Measurements from ENCODE around the gene DYNLRB1. TPM values are rescaled to one million over a fixed set of nuclear protein-coding genes. Genes with fewer than 3 reads are reported as not detected.

The DYNLRB1 gene
- total and polyA plus RNA-seq, 4 donors = 15.8 to 66.9 (median 44.8) TPM

DNA sequence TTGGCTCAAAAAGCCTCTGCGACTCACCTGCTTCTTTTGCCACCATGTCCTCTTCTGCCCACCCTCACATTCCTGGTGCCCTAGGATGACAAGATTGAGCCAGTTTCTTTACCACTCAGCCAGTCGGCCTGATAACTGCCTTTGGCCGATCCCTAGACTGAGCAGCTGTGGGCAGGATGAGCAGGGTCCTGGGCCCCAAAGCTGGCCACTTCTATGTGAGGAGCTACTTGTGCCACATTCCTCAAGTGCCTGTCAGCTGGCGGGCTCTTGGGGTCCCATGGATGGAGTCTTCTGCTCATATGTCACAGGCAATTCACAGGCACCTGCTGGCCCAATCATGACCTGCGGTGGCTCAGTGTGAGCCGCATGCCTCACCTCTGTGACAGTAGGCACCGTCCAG, 16.5 kb downstream of the DYNLRB1 start (continued):
- TF ChIP-seq JUND (IDR thresholded peaks at IDR 0.05) (no peak), RAD21 (IDR thresholded peaks at IDR 0.05) (no peak), HNF4G (IDR thresholded peaks at IDR 0.05) (no peak), YY1 (IDR thresholded peaks at IDR 0.05) (no peak), RXRA (IDR thresholded peaks at IDR 0.05) (no peak)
- TF ChIP-seq, protein P1, sequence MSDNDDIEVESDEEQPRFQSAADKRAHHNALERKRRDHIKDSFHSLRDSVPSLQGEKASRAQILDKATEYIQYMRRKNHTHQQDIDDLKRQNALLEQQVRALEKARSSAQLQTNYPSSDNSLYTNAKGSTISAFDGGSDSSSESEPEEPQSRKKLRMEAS (IDR thresholded peaks at IDR 0.05) = no peak

DNA sequence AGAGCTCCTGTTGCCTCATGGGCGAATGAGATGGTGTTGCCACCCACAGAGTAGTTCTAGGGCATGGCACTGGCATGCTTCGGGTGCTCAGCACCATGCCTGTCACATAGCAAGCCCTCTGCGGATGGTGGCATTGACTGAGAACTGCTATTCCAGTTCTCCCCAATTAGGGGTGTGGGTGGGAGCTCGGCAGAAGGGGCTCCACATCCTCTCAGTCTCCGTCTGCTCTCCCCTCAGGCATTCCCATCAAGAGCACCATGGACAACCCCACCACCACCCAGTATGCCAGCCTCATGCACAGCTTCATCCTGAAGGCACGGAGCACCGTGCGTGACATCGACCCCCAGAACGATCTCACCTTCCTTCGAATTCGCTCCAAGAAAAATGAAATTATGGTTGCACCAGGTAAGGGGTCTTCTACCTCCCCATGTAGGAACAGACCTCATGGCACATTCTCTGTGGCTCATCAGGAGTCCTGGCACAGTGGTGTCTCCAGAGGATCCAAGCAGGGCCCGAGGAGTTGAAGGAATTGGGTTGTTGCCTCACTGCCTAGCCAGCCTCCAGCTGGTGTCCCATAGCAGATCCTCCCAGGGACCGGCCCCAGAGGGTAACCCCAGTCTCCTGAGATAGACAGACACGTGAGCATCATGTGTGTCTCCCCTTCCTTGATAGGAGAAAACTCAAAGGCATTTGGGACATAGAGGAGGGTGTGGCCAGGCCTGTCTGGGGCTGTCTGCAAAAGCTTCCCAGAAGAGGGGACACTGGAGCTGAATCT, 18.4 kb downstream of the DYNLRB1 start:
- Histone ChIP-seq H3K9me3 (ENCODE audit: control insufficient read depth in 4 of 4, low read length in 3 of 4) (no peaks in the 10 kb centered on the region), H3K4me3 (ENCODE audit: low read depth in 1 of 3, low read length in 3 of 3) (no peak overlapping the region), H3K9ac (ENCODE audit: low read depth in 1 of 2, low read length in 2 of 2) (no peak overlapping the region), H3K4me1 (ENCODE audit: control insufficient read depth in 4 of 4, insufficient read depth in 4 of 4, low read length in 3 of 4) (peaks cover 0 to 13% (median 6%) of the 10 kb centered on the region in 4 donors), H3K27me3 (ENCODE audit: control insufficient read depth in 4 of 4, insufficient read depth in 4 of 4, low read length in 3 of 4) (no peaks in the 10 kb centered on the region), H3K36me3 (ENCODE audit: control insufficient read depth in 4 of 4, insufficient read depth in 3 of 4, low read depth in 1 of 4, low read length in 3 of 4) (peaks cover 11 to 40% (median 30%) of the 10 kb centered on the region in 4 donors), H3K27ac (ENCODE audit: low read depth in 1 of 2, low read length in 2 of 2) (no peak overlapping the region)
- WGBS = 95% methylated on average over 15 of the region's 15 CpGs
- TF ChIP-seq HNF4A (conservative IDR thresholded peaks at IDR 0.05) (no peak), ZBTB33 (IDR thresholded peaks at IDR 0.05) (no peak), RAD21 (IDR thresholded peaks at IDR 0.05) (no peak), FOXA1 (IDR thresholded peaks at IDR 0.05) (no peak), GABPA (IDR thresholded peaks at IDR 0.05 in 1 of 2, conservative IDR thresholded peaks at IDR 0.05 in 1 of 2) (no peak), JUND (IDR thresholded peaks at IDR 0.05) (no peak), FOXA2 (IDR thresholded peaks at IDR 0.05) (no peak), EGR1 (IDR thresholded peaks at IDR 0.05; ENCODE audit: low read depth in 2 of 2) (no peak), NR2F2 (IDR thresholded peaks at IDR 0.05) (no peak), HNF4G (IDR thresholded peaks at IDR 0.05) (no peak), RXRA (IDR thresholded peaks at IDR 0.05) (no peak), SP1 (IDR thresholded peaks at IDR 0.05) (no peak), TAF1 (conservative IDR thresholded peaks at IDR 0.05) (no peak)
- TF ChIP-seq, protein P2, sequence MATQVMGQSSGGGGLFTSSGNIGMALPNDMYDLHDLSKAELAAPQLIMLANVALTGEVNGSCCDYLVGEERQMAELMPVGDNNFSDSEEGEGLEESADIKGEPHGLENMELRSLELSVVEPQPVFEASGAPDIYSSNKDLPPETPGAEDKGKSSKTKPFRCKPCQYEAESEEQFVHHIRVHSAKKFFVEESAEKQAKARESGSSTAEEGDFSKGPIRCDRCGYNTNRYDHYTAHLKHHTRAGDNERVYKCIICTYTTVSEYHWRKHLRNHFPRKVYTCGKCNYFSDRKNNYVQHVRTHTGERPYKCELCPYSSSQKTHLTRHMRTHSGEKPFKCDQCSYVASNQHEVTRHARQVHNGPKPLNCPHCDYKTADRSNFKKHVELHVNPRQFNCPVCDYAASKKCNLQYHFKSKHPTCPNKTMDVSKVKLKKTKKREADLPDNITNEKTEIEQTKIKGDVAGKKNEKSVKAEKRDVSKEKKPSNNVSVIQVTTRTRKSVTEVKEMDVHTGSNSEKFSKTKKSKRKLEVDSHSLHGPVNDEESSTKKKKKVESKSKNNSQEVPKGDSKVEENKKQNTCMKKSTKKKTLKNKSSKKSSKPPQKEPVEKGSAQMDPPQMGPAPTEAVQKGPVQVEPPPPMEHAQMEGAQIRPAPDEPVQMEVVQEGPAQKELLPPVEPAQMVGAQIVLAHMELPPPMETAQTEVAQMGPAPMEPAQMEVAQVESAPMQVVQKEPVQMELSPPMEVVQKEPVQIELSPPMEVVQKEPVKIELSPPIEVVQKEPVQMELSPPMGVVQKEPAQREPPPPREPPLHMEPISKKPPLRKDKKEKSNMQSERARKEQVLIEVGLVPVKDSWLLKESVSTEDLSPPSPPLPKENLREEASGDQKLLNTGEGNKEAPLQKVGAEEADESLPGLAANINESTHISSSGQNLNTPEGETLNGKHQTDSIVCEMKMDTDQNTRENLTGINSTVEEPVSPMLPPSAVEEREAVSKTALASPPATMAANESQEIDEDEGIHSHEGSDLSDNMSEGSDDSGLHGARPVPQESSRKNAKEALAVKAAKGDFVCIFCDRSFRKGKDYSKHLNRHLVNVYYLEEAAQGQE (IDR thresholded peaks at IDR 0.05) = no peak
- TF ChIP-seq, protein P1 (IDR thresholded peaks at IDR 0.05) = no peak
- TF ChIP-seq, protein P3, sequence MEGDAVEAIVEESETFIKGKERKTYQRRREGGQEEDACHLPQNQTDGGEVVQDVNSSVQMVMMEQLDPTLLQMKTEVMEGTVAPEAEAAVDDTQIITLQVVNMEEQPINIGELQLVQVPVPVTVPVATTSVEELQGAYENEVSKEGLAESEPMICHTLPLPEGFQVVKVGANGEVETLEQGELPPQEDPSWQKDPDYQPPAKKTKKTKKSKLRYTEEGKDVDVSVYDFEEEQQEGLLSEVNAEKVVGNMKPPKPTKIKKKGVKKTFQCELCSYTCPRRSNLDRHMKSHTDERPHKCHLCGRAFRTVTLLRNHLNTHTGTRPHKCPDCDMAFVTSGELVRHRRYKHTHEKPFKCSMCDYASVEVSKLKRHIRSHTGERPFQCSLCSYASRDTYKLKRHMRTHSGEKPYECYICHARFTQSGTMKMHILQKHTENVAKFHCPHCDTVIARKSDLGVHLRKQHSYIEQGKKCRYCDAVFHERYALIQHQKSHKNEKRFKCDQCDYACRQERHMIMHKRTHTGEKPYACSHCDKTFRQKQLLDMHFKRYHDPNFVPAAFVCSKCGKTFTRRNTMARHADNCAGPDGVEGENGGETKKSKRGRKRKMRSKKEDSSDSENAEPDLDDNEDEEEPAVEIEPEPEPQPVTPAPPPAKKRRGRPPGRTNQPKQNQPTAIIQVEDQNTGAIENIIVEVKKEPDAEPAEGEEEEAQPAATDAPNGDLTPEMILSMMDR (IDR thresholded peaks at IDR 0.05; ENCODE audit: low read depth, low read length, missing input control) = no peak
- TF ChIP-seq, protein P4, sequence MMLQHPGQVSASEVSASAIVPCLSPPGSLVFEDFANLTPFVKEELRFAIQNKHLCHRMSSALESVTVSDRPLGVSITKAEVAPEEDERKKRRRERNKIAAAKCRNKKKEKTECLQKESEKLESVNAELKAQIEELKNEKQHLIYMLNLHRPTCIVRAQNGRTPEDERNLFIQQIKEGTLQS (IDR thresholded peaks at IDR 0.05) = no peak
- no peak for DNase-seq (ENCODE audit: low spot score)
